GM18520 (cell line): ENCODE results near the gene CNKSR2.
"Not testable (repeated sequence)": the region's sequence is repeated elsewhere in the genome, so short reads cannot be mapped to it uniquely, and the experiment has no call there.

Source experiments
- ATAC-seq: cut with Tn5 transposase; IDR thresholded peaks from one replicate; pipeline ENCODE4 v1.9.1; 2021; ENCODE audit not compliant: unreplicated experiment

Gene CNKSR2

GRCh38 chrX:21438792-21439191, 64.6 kb downstream of the CNKSR2 start:
- peak; percentile 90 for ATAC-seq

- no peak for ATAC-seq
Observed at GRCh38 chrX:21440911-21441310, 66.7 kb downstream of the CNKSR2 start.

- ATAC-seq, result no peak
Observed at GRCh38 chrX:21457718-21458117, 83.5 kb downstream of the CNKSR2 start.

- no peak for ATAC-seq
Observed at GRCh38 chrX:21469071-21469470, 94.9 kb downstream of the CNKSR2 start.

GRCh38 chrX:21476909-21477308, 102.7 kb downstream of the CNKSR2 start:
- ATAC-seq, result no peak

- peak; percentile 64 for ATAC-seq
Observed at GRCh38 chrX:21479695-21480270, 105.6 kb downstream of the CNKSR2 start.

GRCh38 chrX:21481761-21482160, 107.5 kb downstream of the CNKSR2 start:
- ATAC-seq, result no peak

- ATAC-seq, result not testable (repeated sequence)
Observed at GRCh38 chrX:21484051-21484450, 109.8 kb downstream of the CNKSR2 start.

- ATAC-seq, result no peak
Observed at GRCh38 chrX:21487832-21488231, 113.6 kb downstream of the CNKSR2 start.

GRCh38 chrX:21490341-21490740, 116.1 kb downstream of the CNKSR2 start:
- no peak for ATAC-seq

GRCh38 chrX:21493226-21493830, 119.1 kb downstream of the CNKSR2 start:
- no peak for ATAC-seq

- ATAC-seq, result no peak
Observed at GRCh38 chrX:21503593-21503992, 129.4 kb downstream of the CNKSR2 start.

- no peak for ATAC-seq
Observed at GRCh38 chrX:21509912-21510311, 135.7 kb downstream of the CNKSR2 start.

- ATAC-seq, result no peak
Observed at GRCh38 chrX:21524008-21524407, 149.8 kb downstream of the CNKSR2 start.

GRCh38 chrX:21528076-21528475, 153.9 kb downstream of the CNKSR2 start:
- ATAC-seq, result no peak

- ATAC-seq, result no peak
Observed at GRCh38 chrX:21529771-21530170, 155.6 kb downstream of the CNKSR2 start.

GRCh38 chrX:21544642-21545041, 170.4 kb downstream of the CNKSR2 start:
- ATAC-seq, result not testable (repeated sequence)

- ATAC-seq, result no peak
Observed at GRCh38 chrX:21559417-21559816, 185.2 kb downstream of the CNKSR2 start.

- ATAC-seq, result no peak
Observed at GRCh38 chrX:21565025-21565424, 190.8 kb downstream of the CNKSR2 start.

- no peak for ATAC-seq
Observed at GRCh38 chrX:21574793-21575192, 200.6 kb downstream of the CNKSR2 start.

GRCh38 chrX:21581479-21581878, 207.3 kb downstream of the CNKSR2 start:
- ATAC-seq, result no peak

- no peak for ATAC-seq
Observed at GRCh38 chrX:21586001-21586400, 211.8 kb downstream of the CNKSR2 start.
